WERI-Rb-1 (cell line): ENCODE measurements around the gene UCP1.
"Not testable (repeated sequence)": the region's sequence is repeated elsewhere in the genome, so short reads cannot be mapped to it uniquely, and the experiment has no call there.

Source experiments
- DNase-seq: peaks from one replicate; pipeline ENCODE4 v3.0.0-alpha.2; 2020
- H3K27ac ChIP-seq: fragments of 250-450 bp; sonication (Bioruptor Pico); 2 replicates; pipeline ENCODE4 v1.5.1; 2020; ENCODE audit warnings: mild to moderate bottlenecking, moderate library complexity
- H3K27me3 ChIP-seq: fragments of 250-450 bp; sonication (Bioruptor Pico); 2 replicates; pipeline ENCODE4 v1.5.1; 2021; ENCODE audit warnings: mild to moderate bottlenecking, low read depth, moderate library complexity; ENCODE audit not compliant: insufficient read depth, severe bottlenecking
- H3K36me3 ChIP-seq: fragments of 250-450 bp; sonication (Bioruptor Pico); 2 replicates; pipeline ENCODE4 v1.5.1; 2020; ENCODE audit warnings: mild to moderate bottlenecking, moderate library complexity
- H3K4me3 ChIP-seq: 2 replicates; pipeline ENCODE4 v1.5.1; 2011; ENCODE audit warnings: low read depth, mild to moderate bottlenecking, control low read depth, low read length
- H3K9me3 ChIP-seq: fragments of 250-450 bp; sonication (Bioruptor Pico); 2 replicates; pipeline ENCODE4 v1.5.1; 2021; ENCODE audit warnings: mild to moderate bottlenecking, moderate library complexity; ENCODE audit not compliant: severe bottlenecking
- TF ChIP-seq, protein P1 (sequence below): IDR thresholded peaks from 2 replicates; pipeline ENCODE4 v1.5.1; 2011; ENCODE audit warnings: low read depth, mild to moderate bottlenecking, control low read depth, inconsistent platforms, low read length

UCP1 gene

DNA sequence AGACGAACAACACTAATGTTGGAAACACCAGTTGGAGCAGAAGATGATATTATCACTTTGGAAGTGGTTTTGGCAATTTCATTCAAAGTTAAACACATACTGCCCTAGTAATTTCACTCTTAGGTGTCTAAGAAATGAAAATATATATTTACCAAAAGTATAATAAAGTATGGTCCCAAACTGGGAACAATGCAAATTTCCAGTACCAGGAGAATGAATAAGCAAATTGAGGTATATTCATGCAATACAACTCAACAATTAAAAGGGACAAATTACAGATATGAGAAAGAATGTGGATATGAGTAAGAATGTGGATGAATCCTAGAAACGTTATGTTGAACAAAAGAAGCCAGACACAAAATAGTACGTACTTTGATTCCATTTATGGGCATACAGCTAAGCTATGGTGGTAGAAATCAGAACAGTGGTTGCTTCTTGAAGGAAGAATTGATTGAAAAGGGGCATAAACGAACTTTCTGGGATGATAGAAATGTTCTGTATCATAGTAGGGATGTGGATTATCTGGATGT is 34.7 kb downstream of the UCP1 start:
- Histone ChIP-seq H3K27ac (no peak overlapping the region), H3K36me3 (peaks cover 15% of the 10 kb centered on the region), H3K4me3 (no peak overlapping the region), H3K27me3 (no peaks in the 10 kb centered on the region), H3K9me3 (no peaks in the 10 kb centered on the region)
- no peak for DNase-seq
- TF ChIP-seq, protein P1, sequence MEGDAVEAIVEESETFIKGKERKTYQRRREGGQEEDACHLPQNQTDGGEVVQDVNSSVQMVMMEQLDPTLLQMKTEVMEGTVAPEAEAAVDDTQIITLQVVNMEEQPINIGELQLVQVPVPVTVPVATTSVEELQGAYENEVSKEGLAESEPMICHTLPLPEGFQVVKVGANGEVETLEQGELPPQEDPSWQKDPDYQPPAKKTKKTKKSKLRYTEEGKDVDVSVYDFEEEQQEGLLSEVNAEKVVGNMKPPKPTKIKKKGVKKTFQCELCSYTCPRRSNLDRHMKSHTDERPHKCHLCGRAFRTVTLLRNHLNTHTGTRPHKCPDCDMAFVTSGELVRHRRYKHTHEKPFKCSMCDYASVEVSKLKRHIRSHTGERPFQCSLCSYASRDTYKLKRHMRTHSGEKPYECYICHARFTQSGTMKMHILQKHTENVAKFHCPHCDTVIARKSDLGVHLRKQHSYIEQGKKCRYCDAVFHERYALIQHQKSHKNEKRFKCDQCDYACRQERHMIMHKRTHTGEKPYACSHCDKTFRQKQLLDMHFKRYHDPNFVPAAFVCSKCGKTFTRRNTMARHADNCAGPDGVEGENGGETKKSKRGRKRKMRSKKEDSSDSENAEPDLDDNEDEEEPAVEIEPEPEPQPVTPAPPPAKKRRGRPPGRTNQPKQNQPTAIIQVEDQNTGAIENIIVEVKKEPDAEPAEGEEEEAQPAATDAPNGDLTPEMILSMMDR, result no peak

DNA sequence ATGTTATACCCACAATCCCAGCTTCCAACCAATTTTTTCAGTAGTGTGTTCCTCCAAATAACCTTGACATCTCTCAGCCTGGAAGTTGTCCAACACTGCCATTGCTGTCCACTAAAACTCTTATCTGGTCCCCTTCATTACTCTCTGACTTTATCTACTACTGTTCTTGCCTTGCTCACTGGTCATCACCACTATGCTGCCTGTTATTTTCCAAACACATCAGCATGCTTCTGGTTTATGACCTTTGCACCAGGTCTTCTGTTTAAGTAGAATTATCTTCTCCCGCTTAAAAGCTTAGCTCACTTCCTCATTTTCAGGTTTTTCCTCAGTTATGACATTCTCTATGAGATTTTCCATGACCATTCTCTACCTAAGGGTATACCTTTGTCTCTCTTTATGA is 39.3 kb downstream of the UCP1 start:
- Histone ChIP-seq H3K4me3 (no peak overlapping the region), H3K36me3 (peaks cover 12% of the 10 kb centered on the region), H3K27ac (no peak overlapping the region), H3K27me3 (no peaks in the 10 kb centered on the region), H3K9me3 (no peaks in the 10 kb centered on the region)
- DNase-seq, result no peak
- TF ChIP-seq, protein P1, result no peak

GRCh38 chr4:140523857-140524742 is 44.7 kb downstream of the UCP1 start, which contains the start of gene ELMOD2:
Gene ELMOD2 (plus strand): TSS chr4:140524168. CDS start chr4:140525429, 1,261 bp downstream.
- peak within 1 kb of the TSS; percentile 62 for H3K4me3 ChIP-seq
- no peaks in the 10 kb centered on the region for H3K9me3 ChIP-seq
- DNase-seq, result peak; percentile 99
- TF ChIP-seq, protein P1, result peak; percentile 97
- peak within 1 kb of the TSS; percentile 86 for H3K27ac ChIP-seq
- no peaks in the 10 kb centered on the region for H3K27me3 ChIP-seq
- peaks cover 7% of the 10 kb centered on the region for H3K36me3 ChIP-seq

- Histone ChIP-seq H3K36me3 (peaks cover 7% of the 10 kb centered on the region), H3K4me3 (peak overlapping the region; percentile 62), H3K9me3 (no peaks in the 10 kb centered on the region), H3K27ac (no peak overlapping the region), H3K27me3 (no peaks in the 10 kb centered on the region)
- no peak for DNase-seq
- TF ChIP-seq, protein P1, result no peak
Observed at GRCh38 chr4:140523370-140523856, 45.3 kb downstream of the UCP1 start.

GRCh38 chr4:140515423-140515822 is 53.3 kb downstream of the UCP1 start:
- Histone ChIP-seq H3K27ac (no peak overlapping the region), H3K9me3 (no peaks in the 10 kb centered on the region), H3K4me3 (no peak overlapping the region), H3K36me3 (no peaks in the 10 kb centered on the region), H3K27me3 (no peaks in the 10 kb centered on the region)
- TF ChIP-seq, protein P1, result no peak
- DNase-seq, result no peak

- H3K27me3 ChIP-seq, H3K36me3 ChIP-seq, H3K27ac ChIP-seq, H3K9me3 ChIP-seq, H3K4me3 ChIP-seq, DNase-seq: not testable (repeated sequence)
Observed at GRCh38 chr4:140513765-140514164, 55.0 kb downstream of the UCP1 start.
